ENCODE measurements around the gene TPGS2. TPM values are rescaled to one million over a fixed set of nuclear protein-coding genes. Genes with fewer than 3 reads are reported as not detected.

Gene TPGS2
- total RNA-seq, 3 donors from 2014 or later: 32.3 to 39.0 (median 36.2) TPM

- Mint-ChIP-seq H3K4me1 (ENCODE audit: low read depth) (no peaks in the 10 kb centered on the region), H3K36me3 (ENCODE audit: insufficient read depth) (no peaks in the 10 kb centered on the region), H3K27me3 (ENCODE audit: low read depth) (peaks cover 9% of the 10 kb centered on the region), H3K9me3 (no peaks in the 10 kb centered on the region), H3K4me3 (no peak overlapping the region)
- no peak for DNase-seq
- ATAC-seq: no peak
Observed at GRCh38 chr18:36757991-36758390, 70.8 kb downstream of the TPGS2 start.

DNA sequence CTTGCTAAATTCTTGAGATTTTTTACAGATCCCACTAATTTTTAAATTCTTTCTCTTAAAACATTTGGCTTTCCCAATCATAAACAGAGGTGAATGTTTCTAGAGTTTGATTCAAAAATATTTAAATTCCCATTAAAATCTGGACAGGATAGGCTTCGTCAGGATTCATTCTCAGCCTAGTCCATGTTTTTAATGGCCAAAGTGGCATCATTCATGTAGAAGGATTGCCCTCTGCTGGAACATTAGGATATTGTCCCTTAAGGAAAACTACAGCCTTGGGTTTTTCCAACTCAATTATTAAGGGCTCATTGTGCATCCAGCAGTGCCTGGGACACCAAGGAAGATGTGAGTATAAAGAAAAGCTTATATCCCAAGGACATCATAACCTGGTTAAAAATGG, 71.7 kb downstream of the TPGS2 start:
- Mint-ChIP-seq H3K4me1 (ENCODE audit: low read depth) (no peaks in the 10 kb centered on the region), H3K9me3 (no peaks in the 10 kb centered on the region), H3K36me3 (ENCODE audit: insufficient read depth) (no peaks in the 10 kb centered on the region), H3K27me3 (ENCODE audit: low read depth) (peaks cover 8% of the 10 kb centered on the region), H3K4me3 (no peak overlapping the region)
- ATAC-seq (no peak), DNase-seq (no peak)

DNA sequence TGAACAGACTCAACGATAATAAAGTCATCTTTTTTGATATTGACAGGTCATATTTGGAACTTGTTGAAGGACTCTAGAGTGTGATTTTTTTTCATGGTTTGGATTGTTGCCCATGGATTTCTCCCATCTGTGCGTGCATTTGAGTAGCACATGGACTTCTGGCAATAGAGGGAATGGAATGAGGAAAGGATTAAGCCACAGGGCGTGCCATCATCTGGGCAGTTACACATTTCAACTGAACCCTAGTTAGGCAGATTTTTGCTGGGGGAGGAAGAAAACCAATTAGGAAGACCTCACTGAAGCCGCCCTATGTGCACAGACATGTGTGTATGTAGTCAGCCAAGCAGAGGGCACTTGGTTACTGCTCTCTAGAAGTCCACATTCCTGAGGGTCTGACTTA, 72.6 kb downstream of the TPGS2 start:
- no peaks in the 10 kb centered on the region for H3K36me3 Mint-ChIP-seq (ENCODE audit: insufficient read depth)
- H3K4me3 Mint-ChIP-seq: no peak overlapping the region
- peaks cover 5% of the 10 kb centered on the region for H3K27me3 Mint-ChIP-seq (ENCODE audit: low read depth)
- no peak for ATAC-seq
- DNase-seq: no peak
- no peaks in the 10 kb centered on the region for H3K4me1 Mint-ChIP-seq (ENCODE audit: low read depth)
- no peaks in the 10 kb centered on the region for H3K9me3 Mint-ChIP-seq

DNA sequence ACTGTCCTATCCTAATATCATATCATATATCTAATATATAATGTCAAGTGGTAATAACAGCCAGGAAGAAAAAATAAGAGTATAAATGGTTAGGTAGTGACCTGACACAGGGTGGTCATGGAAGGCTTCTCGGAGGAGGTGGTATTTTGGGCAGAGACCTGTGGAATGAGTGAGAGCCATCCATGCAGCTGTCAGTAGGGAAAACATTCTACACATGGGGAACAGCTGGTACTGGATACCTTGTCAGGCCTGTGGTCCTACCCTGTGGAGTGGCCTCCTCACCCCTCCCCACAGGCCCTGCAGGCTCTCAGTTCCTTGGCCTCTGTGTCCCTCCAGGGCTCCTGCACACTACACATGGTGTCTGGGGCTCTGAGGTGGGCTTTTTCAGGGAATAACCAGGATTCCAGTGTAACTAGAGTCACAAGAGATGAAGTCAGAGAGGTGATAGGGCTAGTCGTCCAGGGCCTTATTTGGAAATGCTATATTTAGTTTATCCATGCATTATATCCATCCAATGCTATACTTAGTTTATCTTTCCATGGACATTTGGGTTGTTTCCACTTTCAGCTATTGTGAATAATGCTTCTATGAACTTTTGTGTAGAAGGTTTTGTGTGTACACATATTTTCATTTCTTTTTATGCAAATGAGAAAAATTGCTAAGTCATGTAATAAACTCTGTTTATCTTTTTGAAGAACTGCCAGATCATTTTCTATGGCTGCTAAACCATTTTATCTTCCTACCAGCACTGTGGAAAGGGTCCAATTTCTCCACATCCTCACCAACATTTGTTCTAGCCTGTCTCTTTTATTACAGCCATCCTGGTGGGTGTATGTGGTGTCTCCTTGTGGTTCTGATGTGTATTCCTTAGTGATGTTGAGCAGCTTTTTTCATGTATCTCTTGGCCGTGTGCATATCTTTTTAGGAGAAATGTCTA, 75.6 kb downstream of the TPGS2 start:
- H3K4me3 Mint-ChIP-seq: no peak overlapping the region
- peaks cover 1% of the 10 kb centered on the region for H3K27me3 Mint-ChIP-seq (ENCODE audit: low read depth)
- H3K4me1 Mint-ChIP-seq (ENCODE audit: low read depth): no peaks in the 10 kb centered on the region
- H3K36me3 Mint-ChIP-seq (ENCODE audit: insufficient read depth): no peaks in the 10 kb centered on the region
- H3K9me3 Mint-ChIP-seq: no peaks in the 10 kb centered on the region
- DNase-seq (no peak), ATAC-seq (no peak)

DNA sequence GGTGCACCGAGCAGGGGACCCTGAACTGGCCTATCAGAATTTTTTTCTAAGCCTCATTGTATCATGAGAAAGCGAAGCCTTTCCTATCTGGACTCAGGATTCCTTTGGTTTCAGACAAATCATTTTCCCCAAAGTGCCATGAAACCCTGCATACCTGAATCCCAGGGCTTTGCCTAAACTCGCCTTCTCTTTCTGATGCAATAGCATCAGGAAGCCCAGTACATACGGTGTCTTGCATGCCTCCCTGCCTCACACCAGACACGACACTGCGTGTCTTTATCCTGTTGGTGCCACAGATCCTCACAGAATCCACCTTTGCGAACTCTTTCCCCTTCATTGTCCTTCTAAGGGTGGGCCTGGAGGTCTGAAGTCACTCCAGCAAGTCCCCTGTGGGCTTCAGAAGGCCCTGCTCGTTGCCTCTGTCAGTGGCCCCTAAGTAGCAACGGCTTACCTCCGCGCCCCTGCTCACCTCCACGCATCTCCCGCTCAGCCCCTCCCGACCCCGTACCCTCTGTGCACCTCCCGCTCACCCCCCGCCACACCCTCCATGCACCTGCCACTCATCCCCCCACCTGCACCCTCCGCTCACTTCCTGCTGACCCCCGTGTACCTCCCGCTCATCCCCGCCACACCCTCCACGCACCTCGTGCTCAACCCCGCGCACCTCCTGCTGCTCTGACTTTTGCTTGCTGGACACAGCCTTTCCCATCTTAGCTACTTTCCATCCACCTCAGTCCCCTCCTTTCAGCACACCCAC, 83.4 kb downstream of the TPGS2 start:
- H3K36me3 Mint-ChIP-seq (ENCODE audit: insufficient read depth): no peaks in the 10 kb centered on the region
- no peaks in the 10 kb centered on the region for H3K9me3 Mint-ChIP-seq
- no peaks in the 10 kb centered on the region for H3K4me1 Mint-ChIP-seq (ENCODE audit: low read depth)
- DNase-seq (no peak), ATAC-seq (no peak)
- peaks cover 13% of the 10 kb centered on the region for H3K27me3 Mint-ChIP-seq (ENCODE audit: low read depth)
- H3K4me3 Mint-ChIP-seq: no peak overlapping the region

GRCh38 chr18:36744261-36744876, 84.4 kb downstream of the TPGS2 start:
- Mint-ChIP-seq H3K4me3 (no peak overlapping the region), H3K36me3 (ENCODE audit: insufficient read depth) (no peaks in the 10 kb centered on the region), H3K27me3 (ENCODE audit: low read depth) (peaks cover 15% of the 10 kb centered on the region), H3K4me1 (ENCODE audit: low read depth) (no peaks in the 10 kb centered on the region), H3K9me3 (no peaks in the 10 kb centered on the region)
- DNase-seq: no peak
- no peak for ATAC-seq

Other genes with a start within 250 kb of the TPGS2 start
- 1 to 10 TPM; 4.3 to 5.2 (median 4.8) TPM for gene KIAA1328, start 125 bp upstream of the TPGS2 start, total RNA-seq

Data from activated T-cell treated with anti-CD3 and anti-CD28 coated beads, Interleukin-2, amount 50 U/mL, for 4 hours (primary cell).